IPS-NIHi7 (cell line): ENCODE measurements around the gene CLIC3.

ENCODE experiments used
- DNase-seq: peaks from one replicate; pipeline ENCODE4 v3.0.0; 2012; ENCODE audit warnings: mixed read lengths; ENCODE audit errors: extremely low spot score

Gene CLIC3

DNA sequence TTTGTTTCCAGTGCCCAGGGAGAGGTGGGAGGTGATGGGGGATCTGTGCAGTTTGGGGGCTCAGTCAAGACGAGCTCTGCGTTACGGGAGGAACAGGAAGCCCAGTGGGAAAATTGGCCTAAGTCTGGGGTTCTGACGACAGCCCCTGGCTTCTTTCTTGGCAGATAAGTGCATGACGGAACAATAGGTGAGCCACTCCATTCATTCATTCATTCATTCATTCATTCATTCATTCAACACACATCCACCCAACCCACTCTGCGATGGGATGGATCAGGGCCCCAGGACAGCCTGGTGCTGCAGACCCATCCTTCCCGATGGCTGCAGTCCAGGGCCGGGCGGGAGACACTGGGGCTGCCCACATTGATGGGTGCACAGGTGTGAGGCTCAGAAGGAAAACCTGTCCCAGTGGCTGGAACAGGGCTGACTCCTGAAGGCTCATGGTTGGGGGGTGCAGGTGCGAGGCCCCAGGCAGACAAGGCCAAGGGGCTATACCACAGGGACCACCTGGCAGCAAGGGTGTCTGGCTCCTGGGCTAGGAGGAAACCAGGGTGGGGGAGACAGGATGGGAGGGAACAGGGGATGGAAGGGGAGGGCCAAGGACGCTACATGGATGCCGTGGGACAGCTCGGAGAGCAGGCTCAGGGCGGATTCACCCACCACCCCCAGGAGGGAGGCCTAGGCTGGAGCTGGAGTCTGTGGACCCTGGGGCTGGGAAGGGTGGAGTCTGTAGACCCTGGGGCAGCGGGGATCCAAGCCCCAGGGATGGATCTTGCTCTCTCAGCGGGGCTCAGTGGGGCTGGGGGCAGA is 15.5 kb downstream of the CLIC3 start:
- no peak for DNase-seq

DNA sequence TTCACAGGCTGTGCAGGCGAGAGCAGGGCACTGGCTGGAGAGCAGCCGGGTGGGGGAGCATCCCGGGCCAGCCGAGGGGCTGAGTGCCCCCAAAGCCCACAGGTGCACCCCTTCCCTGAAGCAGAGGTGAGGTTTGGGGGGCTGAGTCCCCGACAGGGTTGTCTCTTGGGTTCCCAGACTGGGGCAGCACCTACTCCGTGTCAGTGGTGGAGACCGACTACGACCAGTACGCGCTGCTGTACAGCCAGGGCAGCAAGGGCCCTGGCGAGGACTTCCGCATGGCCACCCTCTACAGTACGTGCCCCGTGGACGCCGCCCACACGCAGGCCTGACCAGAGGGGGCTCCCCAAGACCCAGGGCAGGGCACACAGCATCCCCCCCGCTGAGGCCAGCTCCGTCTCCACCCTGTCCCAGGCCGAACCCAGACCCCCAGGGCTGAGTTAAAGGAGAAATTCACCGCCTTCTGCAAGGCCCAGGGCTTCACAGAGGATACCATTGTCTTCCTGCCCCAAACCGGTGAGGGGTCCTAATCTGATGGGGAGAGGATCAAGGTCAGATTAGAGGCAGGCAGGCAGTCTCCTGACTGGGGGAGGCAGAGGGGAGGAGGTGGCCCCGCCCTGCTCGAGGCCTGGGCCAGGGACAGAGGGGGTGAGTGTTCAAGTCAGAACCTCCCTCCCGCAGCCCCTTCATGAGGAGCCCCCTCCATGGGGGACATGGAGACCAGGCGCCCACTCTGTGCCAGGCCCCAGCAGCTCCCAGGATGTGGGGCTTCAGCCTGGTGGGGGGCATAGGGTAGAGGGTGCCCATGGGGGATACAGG is 16.4 kb downstream of the CLIC3 start:
- no peak for DNase-seq

DNA sequence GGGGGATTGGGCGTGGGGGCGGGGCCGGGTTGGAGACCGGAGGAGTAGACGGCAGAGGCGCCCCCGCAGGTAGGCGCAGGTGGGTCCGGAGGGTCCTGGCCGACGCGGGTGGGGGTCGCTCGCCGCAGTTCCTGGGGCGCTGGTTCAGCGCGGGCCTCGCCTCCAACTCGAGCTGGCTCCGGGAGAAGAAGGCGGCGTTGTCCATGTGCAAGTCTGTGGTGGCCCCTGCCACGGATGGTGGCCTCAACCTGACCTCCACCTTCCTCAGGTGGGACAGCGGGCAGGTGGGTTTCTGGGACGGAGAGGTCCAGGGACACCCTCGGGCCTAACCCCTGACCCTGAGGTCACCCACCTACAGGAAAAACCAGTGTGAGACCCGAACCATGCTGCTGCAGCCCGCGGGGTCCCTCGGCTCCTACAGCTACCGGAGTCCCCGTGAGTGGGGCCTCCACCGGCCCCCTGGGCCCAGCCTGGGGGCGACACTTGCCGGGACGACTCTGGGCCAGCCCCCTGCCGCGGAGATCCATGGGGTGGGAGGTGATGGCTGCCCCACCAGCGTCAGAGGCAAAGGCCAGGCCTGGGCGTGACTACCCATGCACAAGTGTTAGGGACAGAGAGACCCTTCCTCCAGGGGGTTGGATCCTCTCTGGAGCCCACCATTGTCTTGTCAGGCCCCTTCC is 17.4 kb downstream of the CLIC3 start:
- no peak for DNase-seq

GRCh38 chr9:136978073-136978864 is 18.1 kb downstream of the CLIC3 start:
- peak; percentile 99 for DNase-seq

GRCh38 chr9:136977649-136978072 is 18.7 kb downstream of the CLIC3 start:
- DNase-seq: peak; percentile 49

GRCh38 chr9:136977223-136977622 is 19.1 kb downstream of the CLIC3 start, which contains the start of gene PTGDS:
PTGDS (plus strand) TSS chr9:136977504; CDS start chr9:136977579, 75 bp downstream.
- no peak for DNase-seq

DNA sequence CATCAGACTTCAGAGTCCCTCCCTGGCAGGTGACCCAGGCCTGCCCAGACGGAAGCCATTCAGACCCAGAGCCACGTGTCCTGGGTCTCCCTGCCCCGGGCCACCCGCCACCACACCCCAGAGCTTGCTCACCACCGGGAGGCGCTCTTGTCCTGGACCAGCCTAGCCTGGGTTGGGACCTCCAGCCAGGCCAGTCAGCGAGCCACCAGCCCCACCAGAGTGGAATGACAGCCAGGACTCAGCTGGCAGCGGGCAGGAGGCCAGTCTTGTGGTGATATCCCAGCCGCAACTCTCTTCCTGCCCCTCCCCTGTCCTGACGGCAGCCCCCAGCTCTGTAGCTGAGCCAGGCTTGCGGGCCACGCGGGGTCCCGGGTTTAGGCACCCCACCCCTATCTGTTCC is 20.7 kb downstream of the CLIC3 start:
- DNase-seq: peak; percentile 79

- DNase-seq: no peak
These were observed 21.4 kb downstream of the CLIC3 start for GRCh38 chr9:136974817-136975535.

- DNase-seq: no peak
These were observed 22.4 kb downstream of the CLIC3 start for GRCh38 chr9:136973618-136974617.

DNA sequence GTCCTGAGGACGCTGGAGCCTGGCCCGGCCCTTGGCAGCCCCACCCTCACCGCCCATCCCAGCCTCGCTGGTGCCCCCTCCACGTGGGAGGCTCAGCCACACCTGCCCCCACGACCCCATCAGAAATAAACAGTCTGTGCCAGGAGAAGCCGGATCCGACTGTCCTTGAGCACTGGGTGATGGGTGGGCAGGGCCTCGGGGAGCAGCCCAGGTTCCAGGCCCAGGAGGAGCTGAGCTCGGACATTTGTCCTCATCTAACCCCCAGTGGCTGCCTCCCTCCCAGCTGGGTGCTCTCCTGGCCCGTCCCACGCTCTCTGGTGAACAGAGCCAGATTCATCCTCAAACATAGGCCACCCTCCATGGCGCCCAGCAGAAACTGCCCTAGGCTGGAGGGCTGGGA is 23.6 kb downstream of the CLIC3 start:
- no peak for DNase-seq

DNA sequence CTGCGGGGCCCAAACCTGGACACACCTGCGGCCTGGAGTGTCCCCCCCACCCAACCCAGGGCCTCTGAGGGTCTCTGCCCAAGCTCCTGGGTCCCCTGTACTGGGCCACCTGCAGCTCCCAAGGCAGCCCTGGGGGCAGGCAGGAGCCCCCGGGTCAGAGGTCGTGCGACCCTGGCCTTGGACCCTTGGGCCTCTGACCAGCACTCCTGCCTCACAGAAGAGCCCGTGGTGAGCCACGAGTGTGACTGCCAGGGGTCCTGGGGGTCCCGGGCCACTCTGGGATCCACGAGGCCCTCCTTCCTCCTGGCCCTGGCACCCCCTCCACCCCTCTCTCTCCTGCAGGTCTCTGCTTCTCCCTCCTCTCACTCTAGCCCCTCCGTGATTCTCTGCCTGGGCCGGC is 24.0 kb downstream of the CLIC3 start:
- no peak for DNase-seq

DNA sequence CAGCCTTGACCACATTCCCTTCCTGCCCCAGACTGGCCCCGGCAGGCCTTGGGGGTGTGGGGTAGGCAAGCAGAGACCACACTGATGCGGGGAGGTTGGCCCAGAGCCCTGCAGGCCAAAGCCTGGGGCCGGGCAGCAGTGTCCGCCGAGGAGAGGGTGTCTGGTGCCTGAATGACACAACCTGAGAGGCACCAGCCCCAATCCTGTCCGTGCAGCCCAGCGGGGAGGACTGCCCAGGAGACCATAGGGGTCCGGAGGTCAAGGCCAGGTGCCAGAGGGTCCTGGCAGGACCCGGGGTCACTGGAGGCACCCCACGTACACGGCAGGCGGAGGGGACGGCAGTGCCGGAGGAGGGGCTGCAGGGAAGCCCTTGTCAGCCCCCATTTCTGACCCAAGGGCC is 24.6 kb downstream of the CLIC3 start:
- DNase-seq: no peak

GRCh38 chr9:136970361-136970760 is 26.0 kb downstream of the CLIC3 start:
- no peak for DNase-seq

GRCh38 chr9:136969774-136970173 is 26.6 kb downstream of the CLIC3 start:
- no peak for DNase-seq

DNA sequence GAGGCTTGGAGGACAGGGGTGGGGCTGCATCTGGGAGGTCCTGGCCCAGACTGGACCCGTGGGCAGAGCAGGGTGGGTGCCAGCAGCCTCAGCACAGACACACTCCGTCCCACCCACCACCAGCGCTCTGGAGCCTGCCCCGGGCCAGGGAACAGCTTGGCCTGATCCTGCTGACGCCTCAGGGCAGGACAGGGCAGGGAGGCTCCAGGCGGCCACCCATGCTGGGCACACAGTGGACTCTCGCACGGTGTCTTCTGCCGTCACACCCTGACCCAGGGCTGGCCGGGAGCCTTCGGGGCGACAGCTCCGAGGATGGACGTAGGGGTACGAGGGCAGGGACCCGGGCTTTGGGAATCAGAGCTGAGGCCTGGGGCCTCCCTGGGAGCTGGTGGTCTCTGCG is 27.2 kb downstream of the CLIC3 start:
- DNase-seq: no peak

- no peak for DNase-seq
These were observed 27.8 kb downstream of the CLIC3 start for GRCh38 chr9:136968333-136969127.

- DNase-seq: no peak
These were observed 30.4 kb downstream of the CLIC3 start for GRCh38 chr9:136965771-136966484.

GRCh38 chr9:136964833-136965422 is 31.4 kb downstream of the CLIC3 start:
- DNase-seq: no peak
